Measurements from ENCODE around the gene RFLNA.
"Not testable (repeated sequence)": the region's sequence is repeated elsewhere in the genome, so short reads cannot be mapped to it uniquely, and the experiment has no call there.

RFLNA gene

DNA sequence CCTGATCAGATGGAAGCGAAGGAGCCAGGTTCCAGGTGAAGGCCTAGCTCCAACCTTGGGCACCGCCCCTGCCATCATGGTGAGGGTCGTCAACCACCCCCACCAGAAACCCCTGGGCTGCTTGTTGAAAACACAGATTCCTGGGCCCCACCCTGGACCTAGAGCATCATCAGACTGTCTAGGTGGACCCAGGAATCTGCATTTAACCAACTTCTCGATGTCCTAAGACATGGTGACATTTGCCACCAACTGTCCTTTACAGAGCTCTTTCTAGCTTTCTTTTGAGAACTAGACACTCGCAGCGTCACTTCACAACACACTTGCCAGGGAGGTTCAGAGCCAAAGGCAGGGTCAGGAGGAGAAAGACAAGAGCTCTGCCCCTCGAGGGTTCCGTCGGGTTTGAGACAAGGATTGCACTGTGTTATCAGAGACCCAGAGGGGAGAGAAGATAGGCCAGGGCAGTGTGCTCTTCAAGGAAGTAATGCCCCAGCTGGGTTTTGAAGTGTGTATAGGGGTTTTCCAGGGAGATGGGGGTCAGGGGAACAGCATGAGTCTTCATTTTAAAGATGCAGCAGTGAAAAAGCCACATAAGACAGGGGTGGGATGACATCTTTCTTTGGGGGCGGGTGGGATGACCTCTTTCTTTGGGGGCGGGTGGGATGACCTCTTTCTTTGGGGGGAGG lies 24.6 kb downstream of the RFLNA start:
- no peak for DNase-seq (ENCODE audit: low read depth in 2 of 2)

DNA sequence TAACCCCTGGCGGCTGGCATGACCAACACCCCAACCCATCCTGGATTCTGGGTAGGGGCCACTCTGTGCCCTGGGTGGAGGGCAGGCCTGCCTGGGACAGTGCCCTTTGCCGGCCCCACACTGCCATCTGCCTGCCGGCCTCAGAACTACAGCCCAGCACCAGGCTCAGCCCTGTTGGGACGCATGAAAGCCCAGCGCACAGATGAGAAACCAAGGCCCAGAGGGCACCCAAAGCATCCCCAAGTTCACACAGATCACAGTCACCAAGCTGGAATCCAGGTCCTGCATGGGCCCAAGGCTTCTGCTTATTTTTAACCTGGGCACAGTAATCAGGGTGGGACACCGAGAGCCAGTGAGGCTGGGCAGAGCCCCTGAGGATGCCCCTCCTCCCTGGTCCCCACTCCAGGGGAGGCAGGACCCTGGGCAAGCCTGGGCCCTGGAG lies 26.2 kb downstream of the RFLNA start:
- peak; percentile 6 to 26 for DNase-seq (ENCODE audit: low read depth in 2 of 2)

DNA sequence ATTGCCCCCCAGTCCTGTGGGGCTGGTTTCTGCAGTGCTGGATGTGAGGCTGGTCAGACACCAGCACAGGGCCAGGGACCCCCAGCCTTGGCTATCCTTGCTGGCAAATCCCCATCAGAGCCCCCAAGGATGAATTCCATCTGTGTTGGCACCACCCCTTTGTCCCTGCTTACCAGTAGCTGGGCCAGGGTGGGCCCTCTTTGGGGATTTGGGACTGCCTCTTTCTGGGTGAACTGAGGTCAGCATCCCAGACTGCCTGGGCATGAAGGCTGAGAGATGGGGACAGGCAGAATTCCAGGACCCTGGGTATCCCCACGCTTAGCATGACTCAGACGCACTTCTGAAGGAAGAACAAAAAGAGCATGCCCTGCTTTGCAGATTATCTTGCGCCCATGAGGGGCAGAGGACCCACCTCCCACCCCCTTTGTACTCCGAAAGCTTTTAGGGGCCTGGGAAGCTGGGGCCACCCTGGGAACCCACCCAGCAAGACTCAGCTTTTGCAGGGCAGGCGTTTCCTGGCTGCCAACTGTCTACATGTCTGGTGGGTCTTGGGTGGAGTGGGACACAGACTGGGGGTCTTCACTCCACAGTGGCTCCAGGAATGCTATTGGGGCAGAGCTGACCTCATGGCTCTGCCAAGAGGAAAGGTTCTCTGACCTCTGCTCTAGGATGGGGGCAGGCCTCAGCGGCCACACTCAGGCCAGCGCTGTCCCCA lies 26.8 kb downstream of the RFLNA start:
- DNase-seq (ENCODE audit: low read depth in 2 of 2): no peak

DNA sequence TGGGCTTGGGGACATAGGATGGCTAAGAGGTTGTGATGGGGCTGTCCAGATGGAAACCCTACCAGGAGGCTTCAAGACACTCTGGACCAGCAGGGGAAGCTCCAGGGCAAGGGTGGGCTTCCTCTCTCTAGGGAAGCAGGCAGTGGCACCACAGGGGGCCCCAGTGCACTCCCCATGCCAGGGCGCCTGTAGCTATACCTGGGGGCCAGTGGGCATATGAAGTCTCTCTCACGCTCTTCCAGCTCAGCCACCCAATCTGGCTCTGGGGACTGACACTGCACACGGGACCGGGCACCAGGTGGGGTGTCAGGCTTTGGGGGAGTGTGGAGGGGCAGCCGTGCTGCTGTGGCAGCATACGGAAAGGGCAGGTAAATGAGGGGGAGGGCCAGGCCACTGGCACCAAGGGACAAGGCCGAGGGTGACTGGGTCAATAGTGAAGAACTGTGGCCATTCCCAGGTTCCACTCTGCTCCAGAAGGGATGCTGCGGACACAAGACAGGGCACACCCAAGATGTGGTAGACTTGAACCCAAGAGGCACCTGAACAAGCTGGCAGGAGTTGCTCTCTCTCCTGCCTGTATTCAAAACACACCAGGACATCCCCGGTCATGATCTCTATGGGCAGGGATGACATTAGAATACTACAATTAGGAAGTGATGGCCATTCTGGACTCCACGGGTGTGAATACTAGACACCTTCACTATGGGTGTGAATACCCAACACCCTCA lies 27.5 kb downstream of the RFLNA start:
- DNase-seq (ENCODE audit: low read depth in 2 of 2): no peak

DNA sequence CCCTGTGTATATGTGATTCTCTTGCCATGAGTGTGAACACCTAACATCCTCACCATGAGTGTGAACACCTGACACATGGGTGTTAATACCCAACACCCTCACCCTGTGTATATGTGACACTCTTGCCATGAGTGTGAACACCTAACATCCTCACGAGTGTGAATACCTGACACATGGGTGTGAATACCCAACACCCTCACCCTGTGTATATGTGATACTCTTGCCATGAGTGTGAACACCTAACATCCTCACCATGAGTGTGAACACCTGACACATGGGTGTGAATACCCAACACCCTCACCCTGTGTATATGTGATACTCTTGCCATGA lies 28.1 kb downstream of the RFLNA start:
- not testable (repeated sequence) for DNase-seq (ENCODE audit: low read depth in 2 of 2)

DNA sequence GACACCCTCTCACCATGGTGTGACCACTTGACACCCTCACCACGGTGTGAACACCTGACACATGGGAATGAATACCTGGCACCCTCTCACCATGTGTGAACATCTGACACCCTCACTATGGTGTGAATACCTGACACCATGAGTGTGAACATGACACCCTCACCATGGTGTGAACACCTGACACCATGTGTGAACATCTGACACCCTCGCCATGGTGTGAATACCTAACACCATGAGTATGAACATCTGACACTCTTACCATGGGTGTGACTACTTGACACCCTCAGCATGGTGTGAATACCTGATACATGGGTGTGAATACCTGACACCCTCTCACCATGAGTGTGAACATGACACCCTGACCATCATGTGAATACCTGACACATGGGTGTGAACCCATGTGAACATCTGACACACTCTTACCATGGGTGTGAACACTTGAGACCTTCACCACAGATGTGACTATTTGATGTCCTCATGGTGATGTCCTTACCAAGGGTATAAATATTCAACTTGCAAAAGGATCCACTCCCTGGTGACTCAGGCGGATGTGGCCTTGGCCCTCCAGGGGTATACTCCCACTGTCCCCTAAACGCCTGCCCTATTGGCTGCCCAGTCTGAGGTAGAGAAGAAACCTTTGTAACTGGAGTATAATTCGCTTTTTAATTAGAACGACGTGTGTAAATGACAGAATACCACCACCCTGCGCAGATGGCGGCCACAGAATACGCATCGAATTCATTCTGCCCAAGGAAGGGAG lies 29.1 kb downstream of the RFLNA start:
- DNase-seq (ENCODE audit: low read depth in 2 of 2): no peak

DNA sequence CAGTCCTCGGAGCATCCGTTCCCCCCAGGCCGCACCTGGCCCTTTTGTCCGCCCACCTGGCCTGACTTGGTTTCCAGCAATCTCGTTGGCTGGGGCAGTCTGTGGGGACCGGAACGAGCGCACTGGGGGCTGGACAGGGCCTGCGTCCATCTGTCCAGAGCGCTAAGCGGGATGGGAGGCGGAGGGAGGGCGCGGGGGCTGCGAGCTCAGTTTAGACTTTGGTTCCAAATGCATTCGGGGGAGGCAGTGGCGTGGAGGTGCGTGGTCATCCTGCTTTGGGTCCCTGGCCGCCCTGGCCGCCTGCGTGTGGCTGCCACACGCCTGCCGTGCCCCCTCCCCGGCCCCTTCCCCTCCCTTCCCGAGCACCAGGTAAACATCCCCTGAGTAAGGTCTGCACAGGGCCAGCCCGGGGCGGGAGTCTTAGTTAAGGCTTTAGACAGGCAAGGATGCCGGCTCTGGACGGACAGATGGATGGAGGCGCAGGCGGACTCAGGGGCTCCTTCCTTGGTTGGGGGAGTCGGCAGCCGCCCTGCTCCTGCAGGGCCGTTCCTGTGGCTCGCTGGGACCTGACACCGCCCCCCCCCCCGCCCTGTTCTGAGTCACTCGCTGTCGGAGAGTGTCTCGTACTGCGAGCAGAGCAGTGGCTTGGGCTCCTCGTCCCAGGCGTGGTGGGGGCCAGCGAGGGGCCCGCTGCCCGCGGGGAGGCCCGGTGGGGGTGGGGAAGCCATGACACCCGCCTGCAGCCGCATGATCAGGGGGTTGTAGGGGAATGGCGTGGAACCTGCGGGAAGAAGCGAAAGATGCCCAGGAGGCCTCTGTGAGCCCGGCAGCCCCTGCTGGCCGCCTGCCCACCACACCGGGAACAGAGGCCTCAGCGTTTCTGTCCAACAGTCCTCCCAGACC lies 30.2 kb downstream of the RFLNA start:
- DNase-seq (ENCODE audit: low read depth in 2 of 2): no peak

DNA sequence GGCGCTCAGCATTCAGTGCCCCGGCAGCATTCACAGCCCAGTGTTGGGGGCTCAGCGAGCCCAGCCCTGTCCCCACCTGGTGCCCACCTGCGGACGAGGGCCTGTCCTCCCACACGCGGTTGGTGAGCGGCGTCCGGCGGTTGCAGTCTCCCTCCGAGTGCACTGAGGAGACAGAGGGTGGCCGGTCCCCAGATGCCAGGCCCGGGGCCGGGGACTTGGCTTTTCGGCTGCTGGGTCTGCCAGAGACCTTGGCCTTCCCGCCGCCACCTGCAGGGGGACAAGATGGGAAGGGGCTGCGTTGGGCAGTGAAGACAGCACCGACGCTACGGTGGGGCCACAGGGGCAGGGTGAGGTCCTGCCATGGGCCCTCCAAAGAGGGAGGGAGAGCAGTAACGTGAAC lies 31.2 kb downstream of the RFLNA start:
- no peak for DNase-seq (ENCODE audit: low read depth in 2 of 2)

DNA sequence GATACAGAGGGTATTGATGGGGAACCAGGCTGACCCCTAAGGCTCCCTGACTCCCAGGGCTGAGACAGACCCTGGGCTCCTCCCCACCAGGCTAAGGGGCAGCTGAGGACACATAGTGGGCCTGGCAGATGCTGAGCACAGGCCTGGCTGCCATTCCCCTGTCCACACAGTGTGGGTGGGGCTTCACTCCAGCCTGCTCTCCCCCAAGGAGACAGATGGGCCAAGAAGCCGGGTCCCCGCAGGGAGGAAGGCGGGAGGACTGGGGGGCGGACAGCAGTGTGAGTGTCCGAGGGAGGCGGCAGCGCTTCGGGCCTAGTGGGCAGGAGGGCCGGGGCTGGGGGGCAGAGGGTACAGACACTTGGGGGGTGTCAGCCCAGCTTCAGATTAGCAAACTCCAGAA lies 32.0 kb downstream of the RFLNA start:
- DNase-seq (ENCODE audit: low read depth in 2 of 2): no peak

DNA sequence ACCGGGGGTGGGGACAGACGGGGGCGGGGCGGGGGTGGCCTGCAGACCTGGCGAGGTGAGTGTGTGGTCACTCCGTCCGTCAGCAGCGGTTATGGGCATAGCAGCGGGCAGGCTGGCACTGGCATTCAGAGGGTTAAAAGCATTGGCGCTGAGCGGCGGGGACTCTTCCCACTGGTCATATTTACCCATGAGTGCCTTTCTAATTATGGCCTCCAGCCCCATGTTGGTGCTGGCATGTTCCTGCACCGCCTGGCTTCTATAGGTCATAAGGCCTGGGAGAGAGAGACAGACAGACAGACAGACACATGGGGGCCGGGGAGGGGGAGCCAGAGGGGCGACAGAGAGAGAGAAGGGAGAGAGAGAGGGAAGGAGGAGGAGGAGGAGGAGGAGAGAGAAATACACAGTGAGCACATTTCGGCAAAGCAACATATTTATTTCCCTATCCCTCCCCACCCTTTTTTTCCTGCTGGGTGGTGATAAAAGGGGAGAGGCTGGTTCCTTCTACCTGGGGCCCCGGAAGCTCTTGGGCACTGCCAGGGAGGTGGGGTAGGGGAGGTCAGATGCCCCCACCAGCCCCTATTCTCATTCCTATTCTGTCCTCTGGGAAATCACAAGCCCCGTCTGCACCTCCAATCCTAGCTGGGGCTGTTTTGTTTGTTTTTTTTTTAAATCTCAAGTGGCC lies 32.6 kb downstream of the RFLNA start:
- no peak for DNase-seq (ENCODE audit: low read depth in 2 of 2)

DNA sequence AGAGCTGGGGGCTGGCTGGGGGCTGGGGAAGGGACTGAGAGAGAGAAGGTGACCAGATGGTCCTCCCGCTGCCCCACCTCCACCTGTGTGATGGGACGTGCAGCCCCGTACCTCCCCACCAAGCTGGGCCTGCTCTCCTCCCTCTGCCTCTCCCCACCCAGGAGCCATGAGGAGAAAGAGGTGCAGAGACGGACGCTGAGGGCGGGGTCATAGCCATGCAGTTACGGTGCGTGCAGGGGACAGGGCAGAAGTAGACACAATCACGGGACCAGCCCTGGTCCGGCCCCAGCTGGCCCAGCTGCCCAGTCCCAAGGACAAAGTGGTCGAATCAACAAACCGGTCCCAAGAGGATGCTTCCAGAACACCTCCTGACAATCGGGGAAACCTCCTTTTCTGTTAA lies 33.2 kb downstream of the RFLNA start:
- no peak for DNase-seq (ENCODE audit: low read depth in 2 of 2)

DNA sequence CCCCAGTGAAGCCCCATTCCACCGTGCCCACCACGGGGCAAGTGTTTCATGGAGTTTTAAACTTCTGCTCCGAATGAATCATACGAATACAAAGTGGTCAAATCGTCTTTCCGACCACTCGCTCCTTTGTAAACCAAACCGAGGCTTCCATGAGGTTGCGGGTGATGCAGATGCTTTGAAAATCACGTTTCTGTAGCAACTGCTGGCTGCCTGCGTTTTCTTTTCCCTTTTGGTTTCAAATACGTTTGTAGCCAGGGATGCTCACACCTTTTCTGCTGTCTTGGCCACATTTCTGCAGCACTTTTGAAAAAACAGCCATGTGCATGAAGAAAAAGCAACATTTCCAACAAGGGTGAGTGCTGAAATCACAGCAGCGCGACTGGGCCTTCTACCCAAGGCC lies 33.7 kb downstream of the RFLNA start:
- no peak for DNase-seq (ENCODE audit: low read depth in 2 of 2)

DNA sequence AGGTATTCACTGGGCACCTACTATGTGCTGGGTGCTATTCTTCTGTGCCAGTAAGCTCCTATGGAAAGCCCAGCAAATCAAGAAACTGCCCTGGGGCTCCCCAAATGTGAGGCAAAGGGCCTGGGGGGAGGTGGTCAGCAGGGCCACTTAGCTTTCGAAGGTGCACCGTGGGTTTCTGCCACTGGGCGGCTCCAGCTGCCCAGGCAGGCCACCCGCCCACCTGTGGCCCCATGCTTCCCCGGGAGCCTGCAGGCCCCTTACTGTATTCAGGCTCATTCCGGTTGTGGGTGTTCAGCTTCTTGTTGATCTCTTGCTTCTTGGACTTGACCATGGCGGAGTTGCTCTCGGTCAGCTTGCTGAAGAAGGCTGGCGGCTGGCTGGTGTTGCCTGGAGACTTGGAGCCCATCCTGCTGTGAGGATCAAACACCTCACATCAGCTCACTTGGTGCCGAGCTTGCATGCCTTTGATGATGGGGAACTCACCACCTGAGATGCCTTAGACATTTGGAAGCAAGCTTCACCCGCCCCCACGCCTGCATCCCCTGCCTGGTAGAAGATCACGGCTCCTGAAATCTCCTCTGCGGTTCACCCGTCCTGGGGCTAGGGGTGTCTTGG lies 37.3 kb downstream of the RFLNA start:
- DNase-seq (ENCODE audit: low read depth in 2 of 2): no peak

DNA sequence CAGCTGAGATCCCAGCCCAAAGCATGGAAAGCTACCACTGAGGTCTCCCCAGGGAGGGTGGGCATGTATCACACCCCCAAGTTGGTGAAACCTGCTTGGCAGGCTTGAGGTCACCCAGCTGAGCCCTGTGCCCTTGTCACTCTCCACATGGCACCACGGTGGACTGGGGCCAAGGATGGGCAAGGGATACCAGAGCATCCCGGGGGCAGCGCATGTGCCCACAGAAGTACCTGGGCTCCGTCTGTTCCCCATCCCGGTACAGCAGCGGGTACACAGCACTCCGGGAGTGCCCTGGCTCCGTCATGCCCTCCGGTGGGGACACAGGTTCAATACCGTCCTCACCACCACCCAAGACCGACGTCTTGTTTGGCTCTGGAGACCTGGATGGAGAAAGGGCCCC lies 38.0 kb downstream of the RFLNA start:
- no peak for DNase-seq (ENCODE audit: low read depth in 2 of 2)

DNA sequence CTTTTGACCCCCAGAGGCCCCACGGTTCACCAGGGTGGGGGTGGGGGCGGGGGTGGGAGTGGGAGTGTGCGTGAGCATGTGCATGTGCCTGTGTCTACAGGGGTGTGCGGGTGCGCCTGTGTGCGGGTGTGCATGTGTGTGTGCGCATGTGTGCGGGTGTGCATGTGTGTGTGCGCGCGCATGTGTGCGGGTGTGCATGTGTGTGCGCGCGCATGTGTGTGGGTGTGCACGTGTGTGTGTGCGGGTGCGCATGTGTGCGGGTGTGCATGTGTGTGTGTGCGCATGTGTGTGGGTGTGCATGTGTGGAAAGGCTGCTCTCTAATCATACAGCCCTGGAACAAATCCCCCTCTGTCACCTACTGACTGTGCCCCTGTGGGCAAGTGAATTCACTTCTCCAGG lies 38.8 kb downstream of the RFLNA start:
- DNase-seq (ENCODE audit: low read depth in 2 of 2): no peak

DNA sequence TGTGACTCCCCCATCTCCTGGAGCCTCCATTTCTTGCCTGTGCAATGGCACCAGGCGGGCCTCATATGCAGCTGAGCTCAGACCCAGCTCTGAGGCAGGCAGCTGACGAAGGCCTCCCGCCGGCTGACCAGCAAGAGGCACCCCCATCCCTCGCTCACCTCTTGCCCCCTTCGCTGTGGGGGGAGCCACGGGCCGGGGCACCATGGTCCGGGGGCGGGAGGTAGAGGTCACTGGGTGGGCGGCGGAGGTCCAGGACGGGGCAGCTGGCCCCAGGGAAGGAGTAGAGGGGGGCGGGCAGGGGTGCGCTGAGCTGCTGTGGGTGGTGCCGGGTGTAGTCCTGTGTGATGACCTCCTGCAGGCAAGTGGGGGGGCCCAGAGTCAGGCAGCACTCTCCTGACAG lies 39.4 kb downstream of the RFLNA start:
- DNase-seq (ENCODE audit: low read depth in 2 of 2): no peak

DNA sequence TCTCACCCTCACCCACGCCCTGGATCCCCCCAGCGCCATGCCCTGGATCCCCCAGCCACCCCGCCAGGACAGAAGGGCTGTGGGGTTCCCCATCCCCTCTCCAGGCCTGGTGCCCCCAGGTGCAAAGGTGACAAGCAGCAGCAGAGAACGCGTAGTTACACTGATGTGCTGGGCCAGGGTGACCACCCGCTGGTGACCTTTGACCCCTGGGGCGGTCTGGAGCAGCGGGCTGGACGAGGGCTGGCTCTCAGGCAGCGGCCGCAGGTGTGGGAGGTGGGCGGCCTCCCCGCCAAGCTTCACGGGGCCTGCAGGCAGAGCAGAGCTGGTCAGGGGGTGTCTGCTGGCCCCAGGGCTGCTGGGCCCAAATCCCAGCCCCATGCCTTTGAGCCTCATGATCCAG lies 40.1 kb downstream of the RFLNA start:
- DNase-seq (ENCODE audit: low read depth in 2 of 2): no peak

DNA sequence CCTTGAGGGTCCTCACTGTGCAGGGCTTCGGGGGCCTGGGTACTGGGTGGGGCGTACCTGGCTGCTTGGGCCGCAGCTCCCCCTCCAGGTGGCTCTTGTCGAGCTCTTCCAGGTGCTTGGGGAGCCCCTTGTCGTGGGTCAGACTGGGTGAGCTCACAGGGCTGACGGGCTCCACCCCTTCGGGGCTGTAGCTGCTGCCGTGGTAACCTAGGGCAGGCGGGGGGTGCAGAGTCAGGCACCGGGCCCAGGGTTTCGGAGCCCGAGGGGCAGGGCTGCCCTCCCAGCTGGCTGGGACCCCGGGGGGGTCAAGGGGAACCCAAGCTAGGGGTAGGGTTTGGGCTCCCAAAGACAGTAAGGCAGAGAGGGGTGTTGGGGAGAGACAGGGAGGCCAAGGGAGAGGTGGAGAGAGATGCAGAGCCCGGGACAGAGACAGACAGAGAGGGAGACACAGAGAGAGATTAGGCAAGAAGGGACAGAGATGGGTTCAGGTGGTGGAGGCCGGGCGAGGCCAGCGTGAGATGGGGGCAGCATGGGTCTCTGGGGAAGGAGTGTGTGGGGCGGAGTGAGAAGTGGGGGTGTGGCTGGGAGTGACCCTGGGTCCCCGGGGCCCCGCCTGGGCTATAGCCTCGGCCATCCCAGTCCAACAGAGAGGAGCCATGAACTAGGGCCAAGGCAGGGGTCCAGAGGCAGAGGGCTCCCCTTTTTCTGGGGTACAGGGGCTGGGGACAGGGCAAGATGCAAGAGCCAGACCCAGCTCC lies 40.7 kb downstream of the RFLNA start:
- DNase-seq (ENCODE audit: low read depth in 2 of 2): no peak

DNA sequence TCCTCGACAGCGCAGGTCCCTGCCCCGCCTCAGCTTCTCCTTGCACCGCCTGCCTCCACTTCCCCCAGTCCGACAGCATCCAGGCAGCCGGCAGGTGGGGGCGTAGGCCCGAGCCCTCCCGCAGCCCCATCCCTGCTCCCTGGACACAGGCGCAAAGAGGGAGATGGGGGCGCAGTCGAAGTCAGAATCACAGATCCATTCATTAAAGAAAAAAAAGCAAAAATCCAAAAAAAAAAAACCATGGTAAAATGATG lies 41.2 kb downstream of the RFLNA start:
- no peak for DNase-seq (ENCODE audit: low read depth in 2 of 2)
